SH-SY5Y (cell line): ENCODE results near the gene RBCK1.

Experiments
- GATA2 ChIP-seq: IDR thresholded peaks from 2 replicates; pipeline ENCODE4 v1.6.1; 2011; ENCODE audit warnings: mild to moderate bottlenecking, low read depth, low read length
- GATA3 ChIP-seq: IDR thresholded peaks from 2 replicates; pipeline ENCODE4 v1.6.1; 2011; ENCODE audit warnings: low read depth, mild to moderate bottlenecking, low read length, moderate library complexity

DNA sequence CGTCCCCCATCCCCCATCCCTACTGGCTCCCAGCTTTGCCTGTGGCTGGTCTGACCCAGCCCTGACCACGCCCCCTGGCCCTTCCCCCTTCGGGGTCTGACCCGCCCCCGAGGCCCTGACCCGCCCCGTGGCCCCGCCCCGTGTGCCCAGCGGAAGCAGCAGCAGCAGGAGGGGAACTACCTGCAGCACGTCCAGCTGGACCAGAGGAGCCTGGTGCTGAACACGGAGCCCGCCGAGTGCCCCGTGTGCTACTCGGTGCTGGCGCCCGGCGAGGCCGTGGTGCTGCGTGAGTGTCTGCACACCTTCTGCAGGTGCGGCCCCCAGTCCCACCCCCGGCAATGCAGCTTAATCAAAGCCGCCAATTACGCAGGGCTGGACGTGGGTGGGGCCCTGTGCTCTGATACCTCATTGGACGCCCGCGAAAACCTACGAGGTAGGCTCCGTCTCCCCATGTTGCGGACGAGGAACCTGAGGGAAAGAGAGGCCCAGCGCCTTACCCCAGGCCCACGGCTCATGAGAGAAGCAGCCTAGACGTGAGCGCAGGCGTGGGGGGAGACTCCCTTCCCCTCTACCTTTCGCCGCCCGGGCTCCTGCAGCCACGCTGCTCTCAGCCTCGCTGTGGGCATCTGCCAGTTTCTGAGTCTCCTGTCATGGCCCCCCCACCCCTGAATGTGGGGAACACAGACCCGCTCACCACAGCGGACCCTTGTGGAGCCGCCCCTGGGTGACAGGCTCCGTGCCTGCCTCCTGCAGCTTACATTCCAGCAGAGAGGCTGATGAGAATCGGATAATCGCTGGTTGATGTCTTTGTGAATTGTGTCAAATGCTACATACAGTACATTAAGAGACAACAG is 12.8 kb downstream of the RBCK1 start:
- TF ChIP-seq GATA2: no peak
- TF ChIP-seq GATA3: no peak
